GM23338 (cell line): ENCODE results near the gene SLC4A9. TPM values are rescaled to one million over a fixed set of nuclear protein-coding genes. Genes with fewer than 3 reads are reported as not detected.

ENCODE experiments used
- ATAC-seq: fragments of 200-7000 bp; cut with Tn5 transposase; 3 replicates; pipeline ENCODE4 v1.9.1; 2020
- DNase-seq: peaks from one replicate; pipeline ENCODE4 v3.0.0-alpha.2; 2015; ENCODE audit warnings: low spot score
- H2AFZ ChIP-seq: fragments of 200-600 bp; sonication (generic); 2 replicates; pipeline ENCODE4 v1.8.0; 2016; ENCODE audit warnings: antibody characterized with exemption, mild to moderate bottlenecking, moderate library complexity
- H3F3A ChIP-seq: fragments of 200-600 bp; sonication (generic); replicated peaks from 2 replicates; pipeline ENCODE4 v1.8.0; 2017; ENCODE audit warnings: antibody characterized with exemption, mixed run types, low read depth
- H3K27ac ChIP-seq: fragments of 200-600 bp; sonication (generic); 2 replicates; pipeline ENCODE4 v1.6.1; 2016; ENCODE audit warnings: low read depth
- H3K27me3 ChIP-seq: fragments of 200-600 bp; sonication (generic); 2 replicates; pipeline ENCODE4 v1.8.0; 2016; ENCODE audit warnings: mild to moderate bottlenecking, mixed run types, moderate library complexity; ENCODE audit not compliant: insufficient read depth
- H3K36me3 ChIP-seq: fragments of 200-600 bp; sonication (generic); 2 replicates; pipeline ENCODE4 v1.8.0; 2016; ENCODE audit warnings: mild to moderate bottlenecking; ENCODE audit not compliant: insufficient read depth
- H3K4me1 ChIP-seq: fragments of 200-600 bp; sonication (generic); 2 replicates; pipeline ENCODE4 v1.8.0; 2016; ENCODE audit warnings: mild to moderate bottlenecking, moderate library complexity; ENCODE audit not compliant: insufficient read depth
- H3K4me2 ChIP-seq: fragments of 200-600 bp; sonication (generic); 2 replicates; pipeline ENCODE4 v1.7.1; 2017; ENCODE audit warnings: mixed run types
- H3K4me3 ChIP-seq: fragments of 200-600 bp; sonication (generic); 2 replicates; pipeline ENCODE4 v1.6.1; 2016; ENCODE audit warnings: mixed run types
- H3K79me2 ChIP-seq: fragments of 200-600 bp; sonication (generic); replicated peaks from 2 replicates; pipeline ENCODE4 v1.8.0; 2017; ENCODE audit warnings: mild to moderate bottlenecking; ENCODE audit not compliant: insufficient read depth
- H3K9me2 ChIP-seq: fragments of 200-600 bp; sonication (generic); 2 replicates; pipeline ENCODE4 v1.8.0; 2017; ENCODE audit not compliant: insufficient read depth
- H4K20me1 ChIP-seq: fragments of 200-600 bp; sonication (generic); replicated peaks from 2 replicates; pipeline ENCODE4 v1.8.0; 2017; ENCODE audit warnings: mild to moderate bottlenecking; ENCODE audit not compliant: insufficient read depth
- H3K27ac Mint-ChIP-seq: 2 replicates; pipeline ENCODE4 v1.8.0; 2020; ENCODE audit warnings: inconsistent platforms, mild to moderate bottlenecking, moderate library complexity, mixed read lengths
- H3K27me3 Mint-ChIP-seq: 3 replicates; pipeline ENCODE4 v1.8.0; 2022; ENCODE audit warnings: low read depth, mild to moderate bottlenecking, moderate library complexity, mixed read lengths, inconsistent platforms; ENCODE audit not compliant: insufficient read depth, poor library complexity
- H3K36me3 Mint-ChIP-seq: 3 replicates; pipeline ENCODE4 v1.8.0; 2021; ENCODE audit warnings: low read depth, mild to moderate bottlenecking, inconsistent platforms, moderate library complexity, mixed read lengths
- H3K4me1 Mint-ChIP-seq: 3 replicates; pipeline ENCODE4 v1.8.0; 2020; ENCODE audit warnings: mild to moderate bottlenecking, inconsistent platforms, mixed read lengths
- H3K4me3 Mint-ChIP-seq: 3 replicates; pipeline ENCODE4 v1.8.0; 2021; ENCODE audit warnings: moderate library complexity, mild to moderate bottlenecking, inconsistent platforms, mixed read lengths
- H3K9me3 Mint-ChIP-seq: 3 replicates; pipeline ENCODE4 v1.8.0; 2020; ENCODE audit warnings: moderate library complexity, mild to moderate bottlenecking, inconsistent platforms, mixed read lengths
- CREB1 ChIP-seq: fragments of 250-450 bp; sonication (Bioruptor Pico); IDR thresholded peaks from 2 replicates; pipeline ENCODE4 v1.5.0; 2020; ENCODE audit warnings: low read depth, mild to moderate bottlenecking, moderate library complexity
- CTCF ChIP-seq, 2 experiments: fragments of 200-600 bp in 1 of 2; sonication (generic) in 1 of 2; conservative IDR thresholded peaks; 2 replicates each; pipeline versions ENCODE4 v1.5.1 to v1.6.1; 2016 to 2017; ENCODE audit warnings: antibody characterized with exemption in 2 of 2, low read depth in 2 of 2, mild to moderate bottlenecking in 2 of 2, moderate library complexity in 1 of 2
- EZH2 ChIP-seq: fragments of 200-600 bp; sonication (generic); IDR thresholded peaks from one replicate; pipeline ENCODE4 v1.8.0; 2017; ENCODE audit warnings: antibody characterized with exemption, mild to moderate bottlenecking, low read depth; ENCODE audit not compliant: unreplicated experiment
- EZH2phosphoT487 ChIP-seq: fragments of 200-600 bp; sonication (generic); IDR thresholded peaks from one replicate; pipeline ENCODE4 v1.8.1; 2018; ENCODE audit warnings: antibody characterized with exemption; ENCODE audit not compliant: unreplicated experiment
- JUNB ChIP-seq: IDR thresholded peaks from one replicate; pipeline ENCODE4 v1.6.1; 2016; ENCODE audit warnings: antibody characterized with exemption; ENCODE audit not compliant: unreplicated experiment
- NANOG ChIP-seq: IDR thresholded peaks from 2 replicates; pipeline ENCODE4 v1.6.1; 2016; ENCODE audit warnings: antibody characterized with exemption, borderline replicate concordance
- POLR2AphosphoS5 ChIP-seq: IDR thresholded peaks from 2 replicates; pipeline ENCODE4 v1.6.1; 2016; ENCODE audit warnings: antibody characterized with exemption, low read depth
- REST ChIP-seq: IDR thresholded peaks from one replicate; pipeline ENCODE4 v1.6.1; 2018; ENCODE audit warnings: antibody characterized with exemption; ENCODE audit not compliant: unreplicated experiment
- STAT1 ChIP-seq: IDR thresholded peaks from one replicate; pipeline ENCODE4 v1.6.1; 2016; ENCODE audit warnings: antibody characterized with exemption; ENCODE audit not compliant: unreplicated experiment
- ZNF114 ChIP-seq: fragments of 250-450 bp; sonication (Bioruptor Pico); IDR thresholded peaks from 2 replicates; pipeline ENCODE4 v1.5.0; 2020; ENCODE audit warnings: mild to moderate bottlenecking, moderate library complexity
- ZNF331 ChIP-seq: fragments of 250-450 bp; sonication (Bioruptor Pico); IDR thresholded peaks from 2 replicates; pipeline ENCODE4 v1.5.0; 2020; ENCODE audit warnings: low read depth, mild to moderate bottlenecking, moderate library complexity
- ZNF462 ChIP-seq: fragments of 250-450 bp; sonication (Bioruptor Pico); IDR thresholded peaks from 2 replicates; pipeline ENCODE4 v1.5.0; 2020; ENCODE audit warnings: mild to moderate bottlenecking, moderate library complexity
- polyA plus RNA-seq: library from polyadenylated mRNA; unstranded; fragments of >200 nt; fragmentation: Nextera tagmentation; extraction: Ambion mirVana; gene quantifications from 2 replicates; pipeline ENCODE4 v1.2.1, GENCODE V29; 2016
- total RNA-seq: library from RNA; depleted of rRNA; stranded (reverse); fragments of >200 nt; shearing (Covaris generic); gene quantifications from 2 replicates; pipeline ENCODE4 v1.2.3, GENCODE V29; 2014
- TF ChIP-seq, protein P1 (sequence below): IDR thresholded peaks from 2 replicates; pipeline ENCODE4 v1.6.1; 2016; ENCODE audit warnings: antibody characterized with exemption

The SLC4A9 gene
- total and polyA plus RNA-seq, 2 experiments from 2014 or later = 0.08 TPM; not detected in 1

DNA sequence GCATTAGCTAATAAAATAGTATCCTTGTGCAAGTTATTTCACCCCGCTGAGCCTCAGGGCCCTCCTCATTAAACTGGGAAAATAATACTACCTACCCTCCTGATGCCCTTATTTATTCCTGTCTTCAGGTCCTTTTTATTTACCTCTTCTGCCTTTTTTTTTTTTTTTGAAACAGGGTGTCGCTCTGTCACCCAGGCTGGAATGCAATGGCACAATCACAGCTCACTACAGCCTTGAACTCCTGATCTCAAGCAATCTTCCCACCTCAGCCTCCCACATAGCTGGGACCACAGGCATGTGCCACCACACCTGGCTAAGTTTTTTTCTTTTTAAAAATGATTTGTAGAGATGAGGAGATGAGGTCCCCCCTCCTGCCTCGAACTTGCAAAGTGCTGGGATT is 34.5 kb upstream of the SLC4A9 start:
- no peak overlapping the region for H3K4me3 Mint-ChIP-seq
- H3K4me3 ChIP-seq = no peak overlapping the region
- DNase-seq = no peak
- H3K9me3 Mint-ChIP-seq = no peaks in the 10 kb centered on the region
- H3K27me3 ChIP-seq = no peaks in the 10 kb centered on the region
- no peaks in the 10 kb centered on the region for H4K20me1 ChIP-seq
- H3K36me3 Mint-ChIP-seq = no peaks in the 10 kb centered on the region
- peaks cover 5% of the 10 kb centered on the region; the same call in 1 of the 2 replicates for H3K4me1 ChIP-seq
- H3K9me2 ChIP-seq = 0 out of 2 replicates have a peak, but pooled peaks cover 5% of the 10 kb centered on the region
- H3K4me2 ChIP-seq = no peak overlapping the region
- no peak overlapping the region for H2AFZ ChIP-seq
- H3F3A ChIP-seq = no peaks in the 10 kb centered on the region
- H3K79me2 ChIP-seq = no peaks in the 10 kb centered on the region
- peaks cover 16% of the 10 kb centered on the region for H3K4me1 Mint-ChIP-seq
- no peak overlapping the region for H3K27ac Mint-ChIP-seq
- peaks cover 2% of the 10 kb centered on the region for H3K27me3 Mint-ChIP-seq
- ATAC-seq = no peak
- H3K36me3 ChIP-seq = no peaks in the 10 kb centered on the region
- TF ChIP-seq NANOG (no peak), STAT1 (no peak), ZNF331 (CRISPR knock-in tag) (no peak), CREB1 (CRISPR knock-in tag) (no peak), POLR2AphosphoS5 (no peak), CTCF (conservative IDR thresholded peaks at IDR 0.05; ENCODE audit: low read depth in 2 of 2) (no peak), EZH2 (no peak), ZNF114 (CRISPR knock-in tag) (no peak), EZH2phosphoT487 (no peak), JUNB (no peak), ZNF462 (no peak), REST (no peak)
- TF ChIP-seq, protein P1, sequence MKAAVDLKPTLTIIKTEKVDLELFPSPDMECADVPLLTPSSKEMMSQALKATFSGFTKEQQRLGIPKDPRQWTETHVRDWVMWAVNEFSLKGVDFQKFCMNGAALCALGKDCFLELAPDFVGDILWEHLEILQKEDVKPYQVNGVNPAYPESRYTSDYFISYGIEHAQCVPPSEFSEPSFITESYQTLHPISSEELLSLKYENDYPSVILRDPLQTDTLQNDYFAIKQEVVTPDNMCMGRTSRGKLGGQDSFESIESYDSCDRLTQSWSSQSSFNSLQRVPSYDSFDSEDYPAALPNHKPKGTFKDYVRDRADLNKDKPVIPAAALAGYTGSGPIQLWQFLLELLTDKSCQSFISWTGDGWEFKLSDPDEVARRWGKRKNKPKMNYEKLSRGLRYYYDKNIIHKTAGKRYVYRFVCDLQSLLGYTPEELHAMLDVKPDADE = no peak
- no peak overlapping the region for H3K27ac ChIP-seq
